Fibroblast of villous mesenchyme (primary cell): ENCODE data around the gene SLC35F3. TPM values are rescaled to one million over a fixed set of nuclear protein-coding genes. Genes with fewer than 3 reads are reported as not detected.
A peak's percentile ranks its signal among the peaks of the same experiment; 100 is the strongest.

Experiments used
- DNase-seq: peaks from one replicate; pipeline ENCODE4 v3.0.0-alpha.2; 2010; ENCODE audit warnings: low read depth
- H3K4me3 ChIP-seq: 2 replicates; pipeline ENCODE4 v1.5.1; 2011; ENCODE audit warnings: low read depth, mild to moderate bottlenecking, low read length
- total RNA-seq: library from RNA; depleted of rRNA; stranded (reverse); fragments of >200 nt; gene quantifications from 2 replicates; pipeline ENCODE4 v1.2.3, GENCODE V29; 2012
- TF ChIP-seq, protein P1 (sequence below): IDR thresholded peaks from 2 replicates; pipeline ENCODE4 v1.5.1; 2012; ENCODE audit warnings: low read depth, mild to moderate bottlenecking, low read length; ENCODE audit not compliant: insufficient read depth

The SLC35F3 gene
- total RNA-seq, 1 donor = 1.7 TPM

- no peak overlapping the region for H3K4me3 ChIP-seq
- TF ChIP-seq, protein P1, sequence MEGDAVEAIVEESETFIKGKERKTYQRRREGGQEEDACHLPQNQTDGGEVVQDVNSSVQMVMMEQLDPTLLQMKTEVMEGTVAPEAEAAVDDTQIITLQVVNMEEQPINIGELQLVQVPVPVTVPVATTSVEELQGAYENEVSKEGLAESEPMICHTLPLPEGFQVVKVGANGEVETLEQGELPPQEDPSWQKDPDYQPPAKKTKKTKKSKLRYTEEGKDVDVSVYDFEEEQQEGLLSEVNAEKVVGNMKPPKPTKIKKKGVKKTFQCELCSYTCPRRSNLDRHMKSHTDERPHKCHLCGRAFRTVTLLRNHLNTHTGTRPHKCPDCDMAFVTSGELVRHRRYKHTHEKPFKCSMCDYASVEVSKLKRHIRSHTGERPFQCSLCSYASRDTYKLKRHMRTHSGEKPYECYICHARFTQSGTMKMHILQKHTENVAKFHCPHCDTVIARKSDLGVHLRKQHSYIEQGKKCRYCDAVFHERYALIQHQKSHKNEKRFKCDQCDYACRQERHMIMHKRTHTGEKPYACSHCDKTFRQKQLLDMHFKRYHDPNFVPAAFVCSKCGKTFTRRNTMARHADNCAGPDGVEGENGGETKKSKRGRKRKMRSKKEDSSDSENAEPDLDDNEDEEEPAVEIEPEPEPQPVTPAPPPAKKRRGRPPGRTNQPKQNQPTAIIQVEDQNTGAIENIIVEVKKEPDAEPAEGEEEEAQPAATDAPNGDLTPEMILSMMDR = no peak
- peak; percentile 54 for DNase-seq
These were observed 4.7 kb downstream of the SLC35F3 start for GRCh38 chr1:233909195-233909594.

DNA sequence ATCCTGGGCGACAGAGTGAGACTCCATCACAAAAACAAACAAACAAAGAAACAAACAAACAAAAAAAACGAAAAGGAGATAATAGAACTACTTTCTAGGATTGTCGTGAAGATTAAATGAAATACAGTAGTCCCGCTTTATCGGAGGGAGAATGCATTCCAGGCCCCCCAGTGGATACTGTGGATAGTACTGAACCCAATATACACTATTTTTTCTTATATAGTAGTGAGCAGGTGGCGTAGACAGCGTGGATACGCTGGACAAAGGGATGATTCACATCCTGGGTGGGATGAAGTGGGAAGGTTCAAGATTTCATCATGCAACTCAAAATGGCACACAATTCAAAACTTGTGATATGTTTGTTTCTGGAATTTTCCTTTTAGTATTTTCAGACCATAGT lies 8.0 kb downstream of the SLC35F3 start:
- TF ChIP-seq, protein P1 = no peak
- DNase-seq = no peak

GRCh38 chr1:233912909-233913308 lies 8.4 kb downstream of the SLC35F3 start:
- peak; percentile 35 for DNase-seq
- no peak overlapping the region for H3K4me3 ChIP-seq
- TF ChIP-seq, protein P1 = no peak

More for the DNA sequence above, 8.0 kb downstream of the SLC35F3 start:
- no peak overlapping the region for H3K4me3 ChIP-seq

GRCh38 chr1:233916706-233917105 lies 12.2 kb downstream of the SLC35F3 start:
- DNase-seq = no peak
- no peak overlapping the region for H3K4me3 ChIP-seq
- TF ChIP-seq, protein P1 = no peak

- TF ChIP-seq, protein P1 = no peak
- no peak for DNase-seq
- no peak overlapping the region for H3K4me3 ChIP-seq
These were observed 15.3 kb downstream of the SLC35F3 start for GRCh38 chr1:233919786-233920185.

- TF ChIP-seq, protein P1 = no peak
- DNase-seq = no peak
- H3K4me3 ChIP-seq = no peak overlapping the region
These were observed 23.6 kb downstream of the SLC35F3 start for GRCh38 chr1:233928123-233928522.

DNA sequence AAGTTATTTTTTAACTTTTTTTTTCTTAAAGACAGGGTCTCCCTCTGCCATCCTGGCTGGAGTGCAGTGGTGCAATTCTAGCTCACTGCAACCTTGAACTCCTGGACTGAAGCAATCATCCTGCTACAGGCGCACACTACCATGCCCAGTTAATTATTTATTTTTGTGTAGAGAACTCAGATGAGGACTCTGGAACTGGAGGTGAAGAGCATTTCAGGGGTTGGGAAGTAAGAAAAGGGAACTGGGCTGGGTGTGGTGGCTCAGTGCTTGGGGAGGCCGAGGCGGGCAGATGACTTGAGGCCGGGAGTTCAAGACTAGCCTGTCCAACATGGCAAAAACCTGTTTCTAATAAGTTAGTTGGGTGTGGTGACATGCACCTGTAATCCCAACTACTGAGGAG lies 28.9 kb downstream of the SLC35F3 start:
- H3K4me3 ChIP-seq = no peak overlapping the region
- no peak for DNase-seq
- TF ChIP-seq, protein P1 = no peak
